Ramos (cell line): ENCODE results near the gene ACTR3.
"Not testable (repeated sequence)": the region's sequence is repeated elsewhere in the genome, so short reads cannot be mapped to it uniquely, and the experiment has no call there.

ENCODE experiments used
- in situ Hi-C: fragments of 300-500 bp; cut with MboI; formaldehyde crosslinking; loops from one replicate; pipeline ENCODE4 v1.14.3; 2022; ENCODE audit warnings: low sequenced_read_pairs; ENCODE audit not compliant: unreplicated experiment

ACTR3 gene

GRCh38 chr2:113899166-113899565 is 9.3 kb downstream of the ACTR3 start:
- in situ Hi-C loops = no loop called here

- in situ Hi-C loops = no loop called here
Observed at GRCh38 chr2:113901943-113902342, 12.1 kb downstream of the ACTR3 start.

GRCh38 chr2:113905886-113906285 is 16.0 kb downstream of the ACTR3 start:
- in situ Hi-C loops = no loop called here

GRCh38 chr2:113906647-113907046 is 16.8 kb downstream of the ACTR3 start:
- in situ Hi-C loops = no loop called here

- in situ Hi-C loops = no loop called here
Observed at GRCh38 chr2:113907297-113907696, 17.4 kb downstream of the ACTR3 start.

GRCh38 chr2:113910110-113910717 is 20.3 kb downstream of the ACTR3 start:
- in situ Hi-C loops = no loop called here

GRCh38 chr2:113910967-113911678 is 21.2 kb downstream of the ACTR3 start:
- in situ Hi-C loops = no loop called here

GRCh38 chr2:113915082-113915819 is 25.4 kb downstream of the ACTR3 start:
- in situ Hi-C loops = no loop called here

GRCh38 chr2:113918229-113918628 is 28.3 kb downstream of the ACTR3 start:
- in situ Hi-C loops = no loop called here

- in situ Hi-C loops = no loop called here
Observed at GRCh38 chr2:113920996-113921395, 31.1 kb downstream of the ACTR3 start.

- in situ Hi-C loops = no loop called here
Observed at GRCh38 chr2:113922335-113922734, 32.4 kb downstream of the ACTR3 start.

GRCh38 chr2:113922784-113923183 is 32.9 kb downstream of the ACTR3 start:
- in situ Hi-C loops = no loop called here

GRCh38 chr2:113925884-113926283 is 36.0 kb downstream of the ACTR3 start:
- in situ Hi-C loops = no loop called here

- in situ Hi-C loops = no loop called here
Observed at GRCh38 chr2:113926314-113926713, 36.4 kb downstream of the ACTR3 start.

GRCh38 chr2:113930448-113930847 is 40.6 kb downstream of the ACTR3 start:
- in situ Hi-C loops = no loop called here

GRCh38 chr2:113937501-113937900 is 47.6 kb downstream of the ACTR3 start:
- in situ Hi-C loops = no loop called here

- in situ Hi-C loops = no loop called here
Observed at GRCh38 chr2:113940891-113941290, 51.0 kb downstream of the ACTR3 start.

- in situ Hi-C loops = not testable (repeated sequence)
Observed at GRCh38 chr2:113945784-113946183, 55.9 kb downstream of the ACTR3 start.

- in situ Hi-C loops = not testable (repeated sequence)
Observed at GRCh38 chr2:113950906-113951305, 61.0 kb downstream of the ACTR3 start.

- in situ Hi-C loops = no loop called here
Observed at GRCh38 chr2:113961000-113961399, 71.1 kb downstream of the ACTR3 start.

- in situ Hi-C loops = no loop called here
Observed at GRCh38 chr2:113962692-113963480, 73.0 kb downstream of the ACTR3 start.
